Fibroblast of the aortic adventitia (primary cell): Measurements from ENCODE around the gene DUS3L. TPM values are rescaled to one million over a fixed set of nuclear protein-coding genes. Genes with fewer than 3 reads are reported as not detected.
A peak's percentile ranks its signal among the peaks of the same experiment; 100 is the strongest.

Experiments used
- DNase-seq: peaks from one replicate; pipeline ENCODE4 v3.0.0-alpha.2; 2010; ENCODE audit warnings: low read depth
- H3K4me3 ChIP-seq: 2 replicates; pipeline ENCODE4 v1.5.1; 2011; ENCODE audit warnings: low read depth, mild to moderate bottlenecking, control low read depth, low read length, moderate library complexity
- total RNA-seq: library from RNA; depleted of rRNA; stranded (reverse); fragments of >200 nt; gene quantifications from 2 replicates; pipeline ENCODE4 v1.2.3, GENCODE V29; 2012; ENCODE audit warnings: low replicate concordance
- TF ChIP-seq, protein P1 (sequence below): IDR thresholded peaks from 2 replicates; pipeline ENCODE4 v1.5.1; 2011; ENCODE audit warnings: mild to moderate bottlenecking, low read length, control low read depth, inconsistent platforms; ENCODE audit not compliant: insufficient read depth

The DUS3L gene
- total RNA-seq, 1 donor = 16.9 TPM

DNA sequence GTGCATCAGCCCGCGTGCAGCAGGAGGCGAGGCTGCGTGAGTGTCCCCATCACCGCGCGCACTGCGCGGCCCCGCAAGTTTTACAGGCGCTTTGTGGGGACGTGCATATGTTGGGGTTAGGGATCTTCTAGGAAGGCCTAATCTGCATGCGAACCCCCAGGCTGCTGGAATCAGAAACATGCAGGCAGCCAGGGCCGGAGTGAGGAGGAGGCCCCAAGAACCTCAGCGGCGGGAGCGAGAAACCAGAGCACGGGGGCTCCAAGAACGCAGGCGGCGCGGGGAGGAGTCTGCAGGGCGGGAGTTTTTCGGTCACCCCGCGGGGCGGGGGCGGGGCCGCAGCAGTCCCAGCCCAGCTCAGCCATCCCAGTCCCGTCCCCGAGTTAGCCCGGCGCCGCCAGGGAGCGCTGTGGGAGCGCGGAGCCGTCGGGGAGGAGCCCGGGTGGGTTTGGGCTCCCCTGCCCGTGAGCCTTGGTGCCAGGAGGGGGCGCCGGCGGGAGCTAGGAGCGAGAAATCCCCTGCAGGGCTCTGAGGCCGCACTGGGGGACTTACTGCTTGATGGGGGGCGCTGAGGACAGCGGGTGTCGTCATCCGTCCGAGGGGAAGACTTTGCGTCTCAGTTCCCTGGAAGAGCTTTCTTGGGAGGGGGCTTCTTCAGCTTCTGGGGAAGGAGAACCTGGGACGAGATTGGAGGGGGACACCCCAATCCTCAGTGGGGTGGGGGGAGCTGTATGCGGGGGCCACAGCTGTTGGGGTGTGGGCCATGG is 13.0 kb upstream of the DUS3L start:
- TF ChIP-seq, protein P1, sequence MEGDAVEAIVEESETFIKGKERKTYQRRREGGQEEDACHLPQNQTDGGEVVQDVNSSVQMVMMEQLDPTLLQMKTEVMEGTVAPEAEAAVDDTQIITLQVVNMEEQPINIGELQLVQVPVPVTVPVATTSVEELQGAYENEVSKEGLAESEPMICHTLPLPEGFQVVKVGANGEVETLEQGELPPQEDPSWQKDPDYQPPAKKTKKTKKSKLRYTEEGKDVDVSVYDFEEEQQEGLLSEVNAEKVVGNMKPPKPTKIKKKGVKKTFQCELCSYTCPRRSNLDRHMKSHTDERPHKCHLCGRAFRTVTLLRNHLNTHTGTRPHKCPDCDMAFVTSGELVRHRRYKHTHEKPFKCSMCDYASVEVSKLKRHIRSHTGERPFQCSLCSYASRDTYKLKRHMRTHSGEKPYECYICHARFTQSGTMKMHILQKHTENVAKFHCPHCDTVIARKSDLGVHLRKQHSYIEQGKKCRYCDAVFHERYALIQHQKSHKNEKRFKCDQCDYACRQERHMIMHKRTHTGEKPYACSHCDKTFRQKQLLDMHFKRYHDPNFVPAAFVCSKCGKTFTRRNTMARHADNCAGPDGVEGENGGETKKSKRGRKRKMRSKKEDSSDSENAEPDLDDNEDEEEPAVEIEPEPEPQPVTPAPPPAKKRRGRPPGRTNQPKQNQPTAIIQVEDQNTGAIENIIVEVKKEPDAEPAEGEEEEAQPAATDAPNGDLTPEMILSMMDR = peak; percentile 81
- DNase-seq = peak; percentile 72
- H3K4me3 ChIP-seq = peak overlapping the region; percentile 48

DNA sequence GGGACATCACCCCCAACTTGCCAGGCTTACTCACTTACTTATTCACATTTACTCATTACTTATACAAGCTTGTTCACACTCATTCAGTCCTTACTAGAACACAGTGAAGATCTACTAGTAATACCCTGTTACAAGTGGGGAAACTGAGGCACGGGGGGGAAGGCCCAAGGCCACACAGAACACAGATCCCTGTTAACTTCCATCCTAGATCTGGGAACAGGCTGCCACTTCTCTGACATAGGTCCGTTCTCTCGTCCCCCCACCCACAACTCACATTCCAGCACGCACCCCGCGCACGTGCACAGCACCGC is 12.4 kb upstream of the DUS3L start:
- no peak for DNase-seq
- TF ChIP-seq, protein P1 = no peak
- H3K4me3 ChIP-seq = peak overlapping the region; percentile 48

DNA sequence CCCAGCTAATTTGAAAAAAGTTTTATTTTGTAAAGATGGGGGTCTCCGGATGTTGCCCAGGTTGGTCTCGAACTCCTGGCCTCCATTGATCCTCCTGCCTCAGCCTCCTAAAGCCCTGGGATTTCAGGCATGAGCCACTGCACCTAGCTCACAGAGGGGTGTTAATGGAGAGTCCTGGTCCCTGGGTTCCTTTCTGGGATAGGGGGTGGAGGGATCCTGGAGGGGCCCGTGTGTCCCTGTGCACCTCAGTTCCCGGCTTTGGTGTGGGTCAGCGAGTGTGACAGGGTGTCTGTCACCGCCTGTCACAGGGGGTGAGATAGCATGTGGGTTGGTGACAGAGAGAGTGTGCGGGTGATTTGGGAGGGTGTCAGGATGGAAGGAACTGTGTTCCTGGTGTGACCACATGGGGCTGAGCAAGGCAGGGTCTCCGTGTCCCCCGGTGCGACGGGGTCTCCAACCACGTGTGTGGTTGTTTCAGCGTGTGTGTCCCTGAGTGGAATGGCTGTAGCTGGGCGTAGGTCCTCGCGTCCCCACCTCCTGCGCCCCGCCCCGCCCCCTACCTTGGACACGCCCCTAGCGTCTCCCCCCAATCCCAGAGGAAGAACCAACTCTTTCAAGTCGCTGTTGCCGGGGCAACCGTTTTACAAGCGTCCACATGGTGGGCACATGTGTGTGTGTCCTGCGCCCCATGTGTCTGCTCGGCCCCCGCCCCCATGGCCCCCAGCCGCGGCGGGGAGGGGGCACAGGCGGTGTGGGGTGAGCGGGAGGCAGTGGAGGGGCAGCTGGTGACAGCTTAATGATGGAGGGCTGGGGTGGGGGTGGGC is 11.0 kb upstream of the DUS3L start:
- H3K4me3 ChIP-seq = no peak overlapping the region
- TF ChIP-seq, protein P1 = no peak
- no peak for DNase-seq

DNA sequence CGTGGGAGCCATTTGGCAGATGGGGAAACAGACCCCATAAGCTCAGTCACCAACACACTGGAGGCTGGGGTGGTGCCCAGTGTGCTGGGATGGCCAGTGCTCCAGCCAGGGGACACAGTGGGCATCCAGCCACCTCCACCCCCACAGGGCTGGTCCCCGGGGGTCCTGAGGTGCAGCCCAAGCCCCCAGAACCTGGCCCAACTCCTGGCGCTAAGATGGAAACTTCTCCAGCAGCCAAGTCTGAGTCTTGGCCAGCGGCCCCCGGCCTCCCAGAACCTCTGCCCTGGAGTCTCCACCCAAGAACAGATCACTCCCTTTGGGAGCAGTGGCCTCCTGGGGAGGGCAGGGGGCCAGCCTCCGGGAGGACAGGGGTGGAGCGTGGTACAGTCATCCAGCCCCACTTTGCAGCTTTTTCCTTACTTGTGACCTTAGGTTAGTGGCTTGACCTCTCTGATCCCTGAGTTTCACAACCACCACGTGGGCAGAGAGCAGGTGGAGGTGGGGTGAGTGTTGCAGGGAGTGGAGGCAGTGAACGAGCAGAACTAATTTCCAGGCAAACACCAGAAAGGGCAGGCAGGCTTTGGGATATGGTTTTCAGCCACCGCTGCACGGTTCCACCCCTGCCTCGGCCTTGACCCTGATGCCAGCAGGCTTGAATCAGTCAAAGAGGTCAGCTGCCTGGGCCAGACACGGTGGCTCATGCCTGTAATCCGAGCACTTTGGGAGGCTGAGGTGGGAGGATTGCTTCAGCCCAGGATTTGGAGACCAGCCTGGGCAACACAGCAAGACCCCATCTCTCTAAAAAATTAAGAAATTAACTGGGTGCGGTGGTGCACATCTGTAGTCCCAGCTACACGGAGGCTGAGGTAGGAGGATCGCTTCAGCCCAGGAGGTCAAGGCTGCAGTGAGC is 9.7 kb upstream of the DUS3L start:
- H3K4me3 ChIP-seq = no peak overlapping the region
- peak; percentile 7 for DNase-seq
- TF ChIP-seq, protein P1 = no peak

DNA sequence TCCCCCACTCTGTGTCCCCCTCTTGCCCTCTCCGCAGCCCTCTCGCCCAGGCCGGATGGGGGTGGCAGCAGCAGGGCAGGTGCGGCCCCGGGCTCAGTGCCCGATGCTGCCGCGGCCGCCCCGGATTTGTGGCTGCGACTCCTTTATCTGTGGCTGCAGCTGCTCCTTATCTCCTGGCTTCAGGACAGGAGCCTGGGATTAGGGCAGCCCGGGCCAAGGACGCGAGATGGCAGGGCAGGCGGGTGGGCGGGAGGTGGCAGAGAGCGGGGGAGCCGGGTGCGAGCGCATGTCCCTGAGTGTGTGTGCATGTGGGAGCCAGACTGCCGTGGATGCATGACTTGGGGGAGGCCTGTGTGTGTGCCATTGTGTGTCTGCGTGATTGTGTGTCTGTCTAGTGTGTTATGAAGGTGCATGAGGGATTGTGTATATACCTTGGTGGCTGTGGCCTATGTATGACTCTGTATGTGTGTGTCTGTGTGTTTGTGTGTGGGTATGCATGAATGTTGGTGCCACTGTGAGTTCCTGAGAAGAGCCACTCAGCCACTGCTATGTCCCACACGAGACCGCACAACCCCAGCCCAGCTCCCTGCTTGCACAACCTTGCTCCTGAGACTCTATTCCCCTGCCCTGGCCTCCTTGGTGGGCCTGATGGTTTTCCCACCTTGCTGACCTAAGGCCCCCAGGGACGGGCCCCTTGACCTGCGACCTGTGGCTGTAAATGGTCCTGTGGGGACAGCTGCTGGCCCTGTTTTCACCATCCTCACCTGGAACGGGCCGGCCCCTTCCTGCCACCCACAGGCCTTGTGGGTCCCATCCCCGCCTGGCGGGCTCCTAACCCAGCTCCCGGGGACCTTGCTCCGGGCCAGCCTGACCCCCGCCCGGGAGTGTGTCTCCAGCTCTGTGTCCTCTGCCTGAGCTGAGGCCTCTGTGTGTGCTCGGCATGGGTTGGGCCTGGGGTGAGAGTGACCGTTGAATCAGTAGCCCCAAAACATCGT is 8.6 kb upstream of the DUS3L start:
- TF ChIP-seq, protein P1 = no peak
- H3K4me3 ChIP-seq = no peak overlapping the region
- DNase-seq = no peak
